ENCODE results near the gene PCYT2. TPM values are rescaled to one million over a fixed set of nuclear protein-coding genes. Genes with fewer than 3 reads are reported as not detected.

Gene PCYT2
- total RNA-seq, 2 experiments from 2014 or later = 18.7 to 18.9 TPM

GRCh38 chr17:81909231-81909630 is 2.0 kb downstream of the PCYT2 start:
- no peak overlapping the region for H3K27ac ChIP-seq (ENCODE audit: low read depth in 1 of 2, low read length in 2 of 2)
- DNase-seq (no peak), ATAC-seq (ENCODE audit: poor library complexity) (no peak)
- no peaks in the 10 kb centered on the region for H3K9me3 ChIP-seq (ENCODE audit: control insufficient read depth in 1 of 2, insufficient read depth in 1 of 2, low read length in 2 of 2)
- Mint-ChIP-seq H3K4me3 (peak overlapping the region; percentile 45), H3K9me3 (no peaks in the 10 kb centered on the region), H3K27me3 (no peaks in the 10 kb centered on the region), H3K36me3 (ENCODE audit: low read depth) (peaks cover 26% of the 10 kb centered on the region), H3K27ac (no peak overlapping the region), H3K4me1 (ENCODE audit: low read depth) (peaks cover 4% of the 10 kb centered on the region)
- intact Hi-C loops (cut with DNase I, micrococcal nuclease) = no loop called here
- TF ChIP-seq CTCF (IDR thresholded peaks at IDR 0.05) = no peak
- POLR2A ChIA-PET = interaction anchor here (0.9 to 3.6 kb wide), 2 partner anchors 17 to 37 kb away, joined by 4 to 13 read pairs; partner anchors contain the start of genes ANAPC11 and ARHGDIA
- H3K4me3 ChIP-seq (ENCODE audit: low read length) = no peak overlapping the region
- no peaks in the 10 kb centered on the region for H3K27me3 ChIP-seq (ENCODE audit: control insufficient read depth in 1 of 2, insufficient read depth in 2 of 2, low read length in 2 of 2)
- H3K36me3 ChIP-seq (ENCODE audit: insufficient read depth, low read length) = peaks cover 46% of the 10 kb centered on the region
- CTCF ChIA-PET = no interaction called here
- peaks cover 21% of the 10 kb centered on the region for H3K4me1 ChIP-seq (ENCODE audit: insufficient read depth, low read length)

GRCh38 chr17:81908793-81909192 is 2.4 kb downstream of the PCYT2 start:
- H3K36me3 Mint-ChIP-seq (ENCODE audit: low read depth) = peaks cover 27% of the 10 kb centered on the region
- no peaks in the 10 kb centered on the region for H3K27me3 Mint-ChIP-seq
- ATAC-seq (ENCODE audit: poor library complexity) (no peak), DNase-seq (no peak)
- peaks cover 42% of the 10 kb centered on the region for H3K36me3 ChIP-seq (ENCODE audit: insufficient read depth, low read length)
- peaks cover 4% of the 10 kb centered on the region for H3K4me1 Mint-ChIP-seq (ENCODE audit: low read depth)
- peak overlapping the region; percentile 45 for H3K4me3 Mint-ChIP-seq
- H3K27ac Mint-ChIP-seq = no peak overlapping the region
- no peaks in the 10 kb centered on the region for H3K9me3 Mint-ChIP-seq
- no peaks in the 10 kb centered on the region for H3K9me3 ChIP-seq (ENCODE audit: control insufficient read depth in 1 of 2, insufficient read depth in 1 of 2, low read length in 2 of 2)
- no peak overlapping the region for H3K27ac ChIP-seq (ENCODE audit: low read depth in 1 of 2, low read length in 2 of 2)
- intact Hi-C loops (cut with DNase I, micrococcal nuclease) = no loop called here
- H3K4me1 ChIP-seq (ENCODE audit: insufficient read depth, low read length) = peaks cover 21% of the 10 kb centered on the region
- ChIA-PET POLR2A (interaction anchor here (3.6 kb wide), 1 partner anchor 37 kb away, joined by 13 read pairs; the partner anchor contains the start of gene ARHGDIA), CTCF (no interaction called here)
- TF ChIP-seq CTCF (IDR thresholded peaks at IDR 0.05) = no peak
- H3K27me3 ChIP-seq (ENCODE audit: control insufficient read depth in 1 of 2, insufficient read depth in 2 of 2, low read length in 2 of 2) = no peaks in the 10 kb centered on the region
- H3K4me3 ChIP-seq (ENCODE audit: low read length) = no peak overlapping the region

- ATAC-seq (ENCODE audit: poor library complexity) (no peak), DNase-seq (no peak)
- H3K4me1 ChIP-seq (ENCODE audit: insufficient read depth, low read length) = peaks cover 27% of the 10 kb centered on the region
- ChIA-PET CTCF (no interaction called here), POLR2A (no interaction called here)
- peaks cover 18% of the 10 kb centered on the region for H3K36me3 Mint-ChIP-seq (ENCODE audit: low read depth)
- no peaks in the 10 kb centered on the region for H3K27me3 Mint-ChIP-seq
- no peaks in the 10 kb centered on the region for H3K9me3 ChIP-seq (ENCODE audit: control insufficient read depth in 1 of 2, insufficient read depth in 1 of 2, low read length in 2 of 2)
- no peaks in the 10 kb centered on the region for H3K27me3 ChIP-seq (ENCODE audit: control insufficient read depth in 1 of 2, insufficient read depth in 2 of 2, low read length in 2 of 2)
- H3K4me3 Mint-ChIP-seq = no peak overlapping the region
- H3K27ac ChIP-seq (ENCODE audit: low read depth in 1 of 2, low read length in 2 of 2) = no peak overlapping the region
- H3K27ac Mint-ChIP-seq = no peak overlapping the region
- no peaks in the 10 kb centered on the region for H3K9me3 Mint-ChIP-seq
- peaks cover 29% of the 10 kb centered on the region for H3K36me3 ChIP-seq (ENCODE audit: insufficient read depth, low read length)
- peaks cover 4% of the 10 kb centered on the region for H3K4me1 Mint-ChIP-seq (ENCODE audit: low read depth)
- intact Hi-C loops (cut with DNase I, micrococcal nuclease) = no loop called here
- no peak for TF ChIP-seq CTCF (IDR thresholded peaks at IDR 0.05)
- H3K4me3 ChIP-seq (ENCODE audit: low read length) = no peak overlapping the region
Observed at GRCh38 chr17:81907219-81908145, 3.7 kb downstream of the PCYT2 start.

Data from CD4-positive, alpha-beta T cell (primary cell).